CD14-positive monocyte (primary cell): ENCODE measurements around the gene NEK7. TPM values are rescaled to one million over a fixed set of nuclear protein-coding genes. Genes with fewer than 3 reads are reported as not detected.

Source experiments
- DNase-seq, 3 donors: peaks; one replicate each; pipeline ENCODE4 v3.0.0-alpha.2; 2011 to 2022
- H2AFZ ChIP-seq: 2 replicates; pipeline ENCODE4 v1.6.0; 2012; ENCODE audit warnings: mild to moderate bottlenecking, low read depth, low read length, inconsistent platforms; ENCODE audit not compliant: insufficient read depth, poor library complexity, severe bottlenecking
- H3K27ac ChIP-seq, 2 donors: 1 replicate in 1 of 2; 2 replicates in 1 of 2; pipeline ENCODE4 v1.5.1; 2012 to 2013; ENCODE audit warnings: low read length in 2 of 2, control low read depth in 1 of 2, inconsistent platforms in 1 of 2, low read depth in 1 of 2, mild to moderate bottlenecking in 1 of 2
- H3K27me3 ChIP-seq, 2 donors: one replicate each; pipeline versions ENCODE4 v1.6.0 to v1.6.1; 2011 to 2013; ENCODE audit warnings: low read length in 2 of 2; ENCODE audit not compliant: control insufficient read depth in 2 of 2, insufficient read depth in 2 of 2
- H3K36me3 ChIP-seq, 2 donors: replicated peaks in 1 of 2; 1 replicate in 1 of 2; 2 replicates in 1 of 2; pipeline versions ENCODE4 v1.5.1 to v1.6.1; 2012 to 2013; ENCODE audit warnings: low read length in 2 of 2, control low read depth in 1 of 2, inconsistent platforms in 1 of 2, mild to moderate bottlenecking in 1 of 2; ENCODE audit not compliant: insufficient read depth in 2 of 2, control insufficient read depth in 1 of 2
- H3K4me1 ChIP-seq, 2 donors: 1 replicate in 1 of 2; 2 replicates in 1 of 2; pipeline versions ENCODE4 v1.5.1 to v1.6.1; 2012 to 2013; ENCODE audit warnings: low read length in 2 of 2, control low read depth in 1 of 2, inconsistent platforms in 1 of 2, mild to moderate bottlenecking in 1 of 2, moderate library complexity in 1 of 2; ENCODE audit not compliant: insufficient read depth in 2 of 2, control insufficient read depth in 1 of 2
- H3K4me2 ChIP-seq: replicated peaks from 2 replicates; pipeline ENCODE3; 2012; ENCODE audit warnings: low read length, moderate library complexity, mild to moderate bottlenecking; ENCODE audit not compliant: poor library complexity, severe bottlenecking; ENCODE audit errors: extremely low read depth
- H3K4me3 ChIP-seq, 3 experiments: fragments of 200-600 bp in 1 of 3; sonication (generic) in 1 of 3; replicated peaks in 1 of 3; 1 replicate in 2 of 3; 2 replicates in 1 of 3; pipeline ENCODE4 v1.5.1; 2011 to 2013; ENCODE audit warnings: low read length in 3 of 3, mild to moderate bottlenecking in 3 of 3, control low read depth in 2 of 3, low read depth in 2 of 3, inconsistent platforms in 1 of 3, moderate library complexity in 1 of 3
- H3K79me2 ChIP-seq: 2 replicates; pipeline ENCODE4 v1.6.0; 2012; ENCODE audit warnings: mild to moderate bottlenecking, control low read depth, inconsistent platforms, low read length, moderate library complexity; ENCODE audit not compliant: insufficient read depth
- H3K9ac ChIP-seq: 2 replicates; pipeline ENCODE4 v1.6.0; 2017; ENCODE audit warnings: low read length, mild to moderate bottlenecking; ENCODE audit not compliant: insufficient read depth, poor library complexity, severe bottlenecking
- H3K9me3 ChIP-seq, 2 donors: replicated peaks in 1 of 2; 1 replicate in 1 of 2; 2 replicates in 1 of 2; pipeline versions ENCODE4 v1.5.1 to v1.6.1; 2012 to 2013; ENCODE audit warnings: low read length in 2 of 2, control low read depth in 1 of 2; ENCODE audit not compliant: control insufficient read depth in 1 of 2, insufficient read depth in 1 of 2
- H4K20me1 ChIP-seq: 2 replicates; pipeline ENCODE4 v1.6.0; 2012; ENCODE audit warnings: mild to moderate bottlenecking, low read length, control low read depth, moderate library complexity; ENCODE audit not compliant: insufficient read depth
- H3K27ac Mint-ChIP-seq, 7 donors: one replicate each; pipeline ENCODE4 v1.8.0; 2020; ENCODE audit warnings: mild to moderate bottlenecking in 7 of 7, mixed read lengths in 7 of 7, moderate library complexity in 6 of 7, inconsistent platforms in 2 of 7
- H3K27me3 Mint-ChIP-seq, 3 donors: one replicate each; pipeline ENCODE4 v1.8.0; 2021 to 2022; ENCODE audit warnings: low read depth in 3 of 3, mild to moderate bottlenecking in 3 of 3, mixed read lengths in 3 of 3, moderate library complexity in 3 of 3, inconsistent platforms in 1 of 3
- H3K36me3 Mint-ChIP-seq, 2 donors: one replicate each; pipeline ENCODE4 v1.8.0; 2020; ENCODE audit warnings: mixed read lengths in 2 of 2, inconsistent platforms in 1 of 2, mild to moderate bottlenecking in 1 of 2
- H3K4me1 Mint-ChIP-seq: one replicate; pipeline ENCODE4 v1.8.0; 2020; ENCODE audit warnings: mild to moderate bottlenecking, mixed read lengths
- H3K4me3 Mint-ChIP-seq, 2 donors: one replicate each; pipeline ENCODE4 v1.8.0; 2020; ENCODE audit warnings: mild to moderate bottlenecking in 2 of 2, mixed read lengths in 2 of 2, moderate library complexity in 1 of 2
- H3K9me3 Mint-ChIP-seq, 7 donors: one replicate each; pipeline ENCODE4 v1.8.0; 2020 to 2022; ENCODE audit warnings: mixed read lengths in 7 of 7, mild to moderate bottlenecking in 6 of 7, moderate library complexity in 6 of 7, inconsistent platforms in 2 of 7
- WGBS: methylation state at CpG from one replicate; pipeline ENCODE4 v1.1.5; 2013; ENCODE audit warnings: missing lambda C conversion rate; ENCODE audit not compliant: insufficient coverage; 5-methylcytosine and 5-hydroxymethylcytosine counted together
- intact Hi-C, 2 donors: fragments of 100-400 bp; cut with micrococcal nuclease; formaldehyde crosslinking; loops; one replicate each; pipeline versions ENCODE4 v1.15.0 to v1.15.1; 2023
- polyA plus RNA-seq, 3 donors: library from polyadenylated mRNA; depleted of rRNA in 1 of 3; unstranded in 2 of 3; stranded (reverse) in 1 of 3; fragments of 300-500 nt in 2 of 3; fragments of >200 nt in 1 of 3; fragmentation: Illumina TruSeq in 2 of 3; gene quantifications; 1 replicate in 2 of 3; 2 replicates in 1 of 3; pipeline ENCODE4 v1.2.3, GENCODE V29; 2012 to 2021
- TF ChIP-seq, protein P1 (sequence below): fragments of 200-600 bp; IDR thresholded peaks from one replicate; pipeline ENCODE4 v1.8.0; 2022; ENCODE audit warnings: antibody characterized with exemption, mild to moderate bottlenecking

NEK7 gene
- polyA plus RNA-seq, 3 donors = 16.0 to 50.1 (median 46.5) TPM

DNA sequence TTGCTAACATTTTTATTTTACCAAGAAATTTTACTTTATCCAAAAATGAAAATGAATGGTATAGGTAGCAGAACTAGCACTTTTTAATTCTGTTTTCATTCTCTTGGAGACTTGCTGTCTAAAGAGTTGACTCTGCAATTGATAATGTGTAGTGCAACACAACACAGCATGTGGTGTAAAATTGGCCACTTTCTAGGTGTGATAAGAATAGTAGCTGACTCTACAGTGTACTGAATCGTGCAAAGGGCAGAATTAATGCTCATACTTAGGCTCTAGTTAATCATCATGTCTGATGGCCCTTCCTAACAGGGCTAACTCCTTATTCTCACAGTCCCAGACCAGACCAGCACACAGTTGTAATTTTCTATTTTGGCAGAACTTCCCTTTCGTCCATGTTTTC lies 140.5 kb downstream of the NEK7 start:
- Mint-ChIP-seq H3K27ac (no peak overlapping the region), H3K36me3 (peaks cover 46 to 58% of the 10 kb centered on the region in 2 donors), H3K9me3 (peaks cover 0 to 2% (median 0%) of the 10 kb centered on the region in 7 donors), H3K4me1 (peaks cover 4% of the 10 kb centered on the region), H3K4me3 (no peak overlapping the region), H3K27me3 (no peaks in the 10 kb centered on the region)
- no peak overlapping the region for H3K4me3 ChIP-seq
- no peak overlapping the region for H3K9ac ChIP-seq
- no peak overlapping the region for H3K4me2 ChIP-seq
- H3K9me3 ChIP-seq = no peaks in the 10 kb centered on the region
- no peaks in the 10 kb centered on the region for H3K4me1 ChIP-seq
- H3K36me3 ChIP-seq = peaks cover 27 to 68% of the 10 kb centered on the region in 2 donors
- no peak for DNase-seq
- H4K20me1 ChIP-seq = peaks cover 4% of the 10 kb centered on the region
- no peaks in the 10 kb centered on the region for H3K79me2 ChIP-seq
- intact Hi-C loops = no loop called here
- TF ChIP-seq, protein P1, sequence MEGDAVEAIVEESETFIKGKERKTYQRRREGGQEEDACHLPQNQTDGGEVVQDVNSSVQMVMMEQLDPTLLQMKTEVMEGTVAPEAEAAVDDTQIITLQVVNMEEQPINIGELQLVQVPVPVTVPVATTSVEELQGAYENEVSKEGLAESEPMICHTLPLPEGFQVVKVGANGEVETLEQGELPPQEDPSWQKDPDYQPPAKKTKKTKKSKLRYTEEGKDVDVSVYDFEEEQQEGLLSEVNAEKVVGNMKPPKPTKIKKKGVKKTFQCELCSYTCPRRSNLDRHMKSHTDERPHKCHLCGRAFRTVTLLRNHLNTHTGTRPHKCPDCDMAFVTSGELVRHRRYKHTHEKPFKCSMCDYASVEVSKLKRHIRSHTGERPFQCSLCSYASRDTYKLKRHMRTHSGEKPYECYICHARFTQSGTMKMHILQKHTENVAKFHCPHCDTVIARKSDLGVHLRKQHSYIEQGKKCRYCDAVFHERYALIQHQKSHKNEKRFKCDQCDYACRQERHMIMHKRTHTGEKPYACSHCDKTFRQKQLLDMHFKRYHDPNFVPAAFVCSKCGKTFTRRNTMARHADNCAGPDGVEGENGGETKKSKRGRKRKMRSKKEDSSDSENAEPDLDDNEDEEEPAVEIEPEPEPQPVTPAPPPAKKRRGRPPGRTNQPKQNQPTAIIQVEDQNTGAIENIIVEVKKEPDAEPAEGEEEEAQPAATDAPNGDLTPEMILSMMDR = no peak
- 100% methylated on average over 1 of the region's 2 CpGs for WGBS
- H3K27me3 ChIP-seq = no peaks in the 10 kb centered on the region
- no peak overlapping the region for H3K27ac ChIP-seq
- no peak overlapping the region for H2AFZ ChIP-seq

DNA sequence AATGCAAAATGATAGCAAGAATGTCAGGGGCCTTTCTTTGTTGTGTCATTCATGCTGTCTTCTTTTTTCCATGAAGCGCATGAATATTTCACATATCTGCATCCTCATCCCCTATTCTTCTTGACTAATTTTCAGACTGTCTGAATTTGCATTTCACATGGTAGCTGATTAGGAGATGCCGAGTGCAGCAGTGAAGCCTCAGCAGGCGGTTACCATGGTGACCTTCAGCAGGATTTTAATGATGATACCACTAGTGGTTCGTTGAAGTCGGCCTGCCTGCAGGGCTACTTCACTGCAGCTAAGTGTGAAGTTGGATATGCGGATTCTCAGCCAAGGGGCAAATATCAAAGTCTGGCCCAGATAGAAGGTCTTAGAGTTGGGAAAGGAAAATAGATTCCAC lies 141.8 kb downstream of the NEK7 start:
- no peak overlapping the region for H3K9ac ChIP-seq
- no peaks in the 10 kb centered on the region for H3K79me2 ChIP-seq
- no peak overlapping the region for H3K4me3 ChIP-seq
- H3K27me3 ChIP-seq = no peaks in the 10 kb centered on the region
- no peak overlapping the region for H3K27ac Mint-ChIP-seq
- no peaks in the 10 kb centered on the region for H3K9me3 ChIP-seq
- no peak overlapping the region for H2AFZ ChIP-seq
- no peak overlapping the region for H3K4me3 Mint-ChIP-seq
- DNase-seq = no peak
- no peak overlapping the region for H3K4me2 ChIP-seq
- intact Hi-C loops = no loop called here
- peaks cover 0 to 2% (median 0%) of the 10 kb centered on the region in 7 donors for H3K9me3 Mint-ChIP-seq
- TF ChIP-seq, protein P1 = no peak
- 100% methylated on average over 4 of the region's 6 CpGs for WGBS
- H3K36me3 ChIP-seq = peaks cover 20 to 68% of the 10 kb centered on the region in 2 donors
- peaks cover 4% of the 10 kb centered on the region for H4K20me1 ChIP-seq
- no peak overlapping the region for H3K27ac ChIP-seq
- H3K27me3 Mint-ChIP-seq = no peaks in the 10 kb centered on the region
- H3K36me3 Mint-ChIP-seq = peaks cover 44 to 58% of the 10 kb centered on the region in 2 donors
- H3K4me1 Mint-ChIP-seq = peaks cover 4% of the 10 kb centered on the region
- H3K4me1 ChIP-seq = no peaks in the 10 kb centered on the region
